ENCODE measurements around the gene MGAT4A. TPM values are rescaled to one million over a fixed set of nuclear protein-coding genes. Genes with fewer than 3 reads are reported as not detected.

Gene MGAT4A
- total and polyA plus RNA-seq, 2 of the 8 experiments (the other 6 are each of a cell fraction or from before 2014, with no cell fraction given): 1.4 to 7.7 TPM

DNA sequence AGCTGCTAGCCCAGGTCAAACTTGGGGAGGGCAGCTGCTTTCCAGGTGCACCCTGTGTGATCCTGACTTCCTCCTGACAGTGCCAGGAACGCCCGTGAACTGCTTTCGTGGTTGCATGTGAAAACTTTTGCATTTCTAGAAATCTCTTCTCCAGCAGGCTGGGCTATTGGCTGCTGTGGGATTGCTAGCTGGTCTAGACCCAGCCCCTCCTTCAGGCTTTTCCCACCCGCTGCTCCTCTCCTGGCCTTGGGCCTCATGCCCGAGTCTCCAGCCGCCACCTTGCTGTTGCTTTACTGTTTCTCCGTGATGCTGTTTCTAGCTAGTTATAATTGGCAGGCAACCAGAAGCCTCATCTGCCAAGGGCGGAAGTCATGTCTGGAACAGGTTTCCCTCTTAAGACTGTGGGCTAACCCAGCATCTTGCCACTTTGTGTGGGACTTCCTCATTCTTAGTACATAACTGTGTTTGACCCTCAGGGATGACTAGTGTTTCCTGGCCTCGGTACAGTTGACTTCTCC is 27.0 kb upstream of the MGAT4A start:
- CTCF ChIA-PET (ENCODE audit: partially characterized antibody): no interaction called here
- no peak overlapping the region for H4K91ac ChIP-seq (replicated peaks; ENCODE audit: insufficient read length, low read length)
- H3K27ac ChIP-seq (ENCODE audit: low read depth, low read length): no peak overlapping the region
- H4K5ac ChIP-seq (ENCODE audit: insufficient read length, low read depth, low read length): no peak overlapping the region
- 86% methylated on average over 9 of the region's 9 CpGs; no CpG with 5 or more reads in 1 of the 2 experiments for WGBS, 2 experiments (ENCODE audit: extremely low coverage in 1 of 2, insufficient coverage in 1 of 2, insufficient read length in 1 of 2, insufficient replicate concordance in 2 of 2, low coverage in 1 of 2, low lambda C conversion rate in 2 of 2, missing lambda C conversion rate in 1 of 2)
- no peak overlapping the region for H3K23ac ChIP-seq (ENCODE audit: insufficient read length)
- H2AK5ac ChIP-seq (ENCODE audit: low read depth, low read length): no peak overlapping the region
- DNase-seq (ENCODE audit: low read depth in 1 of 2, low spot score in 2 of 2) (no peak), FAIRE-seq (no peak)
- no peak overlapping the region for H3K4ac ChIP-seq (replicated peaks; ENCODE audit: insufficient read length, low read depth, low read length)
- H2AFZ ChIP-seq (ENCODE audit: low read length): no peak overlapping the region
- H2BK20ac ChIP-seq (ENCODE audit: low read length): no peak overlapping the region
- no peaks in the 10 kb centered on the region for H4K20me1 ChIP-seq (replicated peaks in 1 of 2; ENCODE audit: control insufficient read depth in 1 of 2, insufficient read depth in 2 of 2, low read length in 2 of 2)
- no peaks in the 10 kb centered on the region for H3K4me1 ChIP-seq (replicated peaks in 1 of 4; ENCODE audit: control insufficient read depth in 3 of 4, insufficient read depth in 4 of 4, low read length in 3 of 4)
- H3K14ac ChIP-seq (ENCODE audit: insufficient read length): no peak overlapping the region
- no peaks in the 10 kb centered on the region for H3K79me1 ChIP-seq (ENCODE audit: low read depth, low read length)
- H3K56ac ChIP-seq (replicated peaks; ENCODE audit: insufficient read length, low read depth, low read length): no peak overlapping the region
- H3K4me3 ChIP-seq (ENCODE audit: extremely low read depth in 1 of 4, insufficient read depth in 2 of 4, low read depth in 3 of 4, low read length in 4 of 4): no peak overlapping the region
- no peak overlapping the region for H3K9ac ChIP-seq (replicated peaks in 1 of 4; ENCODE audit: extremely low read depth in 1 of 4, low read depth in 3 of 4, low read length in 3 of 4)
- peak overlapping the region; percentile 48; the same call in 1 of the 2 replicates for H3K18ac ChIP-seq (ENCODE audit: extremely low read depth, low read length)
- no peak overlapping the region for H4K8ac ChIP-seq (ENCODE audit: extremely low read depth, insufficient read depth, low read length)
- H3K9me3 ChIP-seq (ENCODE audit: insufficient read depth in 2 of 2, low read depth in 1 of 2, low read length in 1 of 2): no peaks in the 10 kb centered on the region
- no peak overlapping the region for H3K4me2 ChIP-seq (ENCODE audit: insufficient read depth in 1 of 2, low read depth in 2 of 2, low read length in 2 of 2)
- no peaks in the 10 kb centered on the region for H3K79me2 ChIP-seq (ENCODE audit: control insufficient read depth in 1 of 2, insufficient read depth in 2 of 2, low read length in 2 of 2)
- H3K36me3 ChIP-seq (ENCODE audit: control insufficient read depth in 2 of 4, insufficient read depth in 4 of 4, low read length in 3 of 4): no peaks in the 10 kb centered on the region
- no peaks in the 10 kb centered on the region for H3K23me2 ChIP-seq (ENCODE audit: low read depth, low read length)
- no peaks in the 10 kb centered on the region for H3K27me3 ChIP-seq (replicated peaks in 1 of 4; ENCODE audit: control insufficient read depth in 3 of 4, extremely low read depth in 1 of 4, insufficient read depth in 3 of 4, low read length in 3 of 4)
- H2BK12ac ChIP-seq (ENCODE audit: low read depth, low read length): no peak overlapping the region
- no peak overlapping the region for H2BK120ac ChIP-seq (replicated peaks; ENCODE audit: low read depth, low read length)
- H2BK5ac ChIP-seq (ENCODE audit: low read depth, low read length): no peak overlapping the region
- no peak overlapping the region for H2BK15ac ChIP-seq (ENCODE audit: low read length)
- POLR2A ChIA-PET (ENCODE audit: partially characterized antibody): no interaction called here

Data from H1 (cell line).